Fibroblast of mammary gland (primary cell): ENCODE measurements around the gene FCHSD2.

Experiments used
- DNase-seq: peaks from one replicate; pipeline ENCODE4 v3.0.0-alpha.2; 2010; ENCODE audit warnings: low read depth
- H3K4me3 ChIP-seq: 2 replicates; pipeline ENCODE4 v1.5.1; 2011; ENCODE audit warnings: low read depth, mild to moderate bottlenecking, low read length, moderate library complexity; ENCODE audit not compliant: control insufficient read depth
- CTCF ChIP-seq: conservative IDR thresholded peaks from 2 replicates; pipeline ENCODE4 v1.5.1; 2011; ENCODE audit warnings: low read depth, low read length, inconsistent platforms; ENCODE audit not compliant: control insufficient read depth, insufficient read depth

Gene FCHSD2

GRCh38 chr11:73018856-73019255, 123.3 kb downstream of the FCHSD2 start:
- no peak for DNase-seq
- no peak overlapping the region for H3K4me3 ChIP-seq
- no peak for TF ChIP-seq CTCF

DNA sequence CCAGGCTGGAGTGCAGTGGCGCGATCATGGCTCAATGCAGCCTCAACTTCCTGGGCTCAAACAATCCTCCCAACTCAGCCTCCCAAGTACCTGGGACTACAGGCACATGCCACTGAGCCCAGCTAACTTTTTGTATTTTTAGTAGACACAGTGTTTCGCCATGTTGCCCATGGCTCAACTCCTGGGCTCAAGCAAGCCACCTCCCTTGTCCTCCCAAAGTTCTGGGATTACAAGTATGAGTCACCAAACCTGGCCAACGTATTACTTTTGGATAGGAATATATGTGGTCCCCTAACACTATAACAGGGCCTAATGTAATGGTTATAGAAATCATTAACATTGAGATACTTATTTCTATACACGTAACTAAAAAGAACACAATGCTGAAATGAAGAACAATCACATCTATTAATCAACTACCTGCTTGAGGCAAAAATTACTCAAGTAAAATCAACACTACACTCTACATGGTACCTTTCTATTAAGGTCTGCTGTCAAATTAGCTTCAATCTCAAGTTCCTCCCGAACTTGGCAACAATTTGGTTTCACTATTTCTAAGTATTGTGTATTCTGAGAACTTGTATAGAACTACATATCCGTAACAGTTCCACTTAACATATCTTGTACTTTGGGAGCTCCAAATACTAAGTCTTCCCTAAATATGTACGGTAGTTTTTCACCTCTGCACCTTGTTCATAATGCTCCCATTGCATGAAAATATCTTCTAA, 124.9 kb downstream of the FCHSD2 start:
- DNase-seq: no peak
- no peak overlapping the region for H3K4me3 ChIP-seq
- TF ChIP-seq CTCF: no peak

- no peak overlapping the region for H3K4me3 ChIP-seq
- DNase-seq: no peak
- TF ChIP-seq CTCF: no peak
Measured at GRCh38 chr11:73013021-73013420, 129.1 kb downstream of the FCHSD2 start.

- no peak overlapping the region for H3K4me3 ChIP-seq
- DNase-seq: peak; percentile 29
- TF ChIP-seq CTCF: no peak
Measured at GRCh38 chr11:73012121-73012863, 129.8 kb downstream of the FCHSD2 start.

DNA sequence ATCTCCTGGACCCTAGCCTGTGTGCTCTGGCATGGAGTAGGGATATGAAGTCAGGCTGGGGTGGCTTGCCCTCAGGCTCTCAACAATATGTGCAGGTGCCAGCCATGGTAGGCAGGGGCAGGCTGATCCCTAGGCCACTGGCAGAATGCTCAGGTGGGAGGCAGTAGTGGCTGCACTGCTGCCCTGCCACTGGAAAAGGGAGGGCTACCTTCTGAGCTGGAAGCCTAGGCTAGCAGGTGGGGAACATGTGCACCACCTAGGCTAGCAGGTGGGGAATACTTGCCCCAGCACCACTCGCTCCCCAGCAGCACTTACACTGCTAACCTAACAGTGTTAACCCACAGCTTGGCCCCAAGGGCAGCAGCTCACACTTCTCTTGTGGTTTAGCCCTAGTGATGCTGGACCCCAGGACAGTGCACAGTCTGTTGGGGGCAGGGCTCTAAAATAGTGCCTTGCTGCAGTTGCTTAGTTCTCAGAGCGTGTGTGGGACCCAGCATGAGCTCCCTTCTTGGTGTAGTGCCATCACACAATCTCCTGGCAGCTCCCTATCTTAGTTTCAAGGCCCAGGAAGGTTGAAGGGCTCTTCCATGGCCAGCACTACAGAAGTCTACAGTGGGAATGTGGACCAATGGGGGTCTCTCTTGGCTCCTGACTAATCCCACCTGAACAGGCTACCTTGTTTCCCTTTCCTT, 130.8 kb downstream of the FCHSD2 start:
- no peak for DNase-seq
- TF ChIP-seq CTCF: no peak
- no peak overlapping the region for H3K4me3 ChIP-seq

DNA sequence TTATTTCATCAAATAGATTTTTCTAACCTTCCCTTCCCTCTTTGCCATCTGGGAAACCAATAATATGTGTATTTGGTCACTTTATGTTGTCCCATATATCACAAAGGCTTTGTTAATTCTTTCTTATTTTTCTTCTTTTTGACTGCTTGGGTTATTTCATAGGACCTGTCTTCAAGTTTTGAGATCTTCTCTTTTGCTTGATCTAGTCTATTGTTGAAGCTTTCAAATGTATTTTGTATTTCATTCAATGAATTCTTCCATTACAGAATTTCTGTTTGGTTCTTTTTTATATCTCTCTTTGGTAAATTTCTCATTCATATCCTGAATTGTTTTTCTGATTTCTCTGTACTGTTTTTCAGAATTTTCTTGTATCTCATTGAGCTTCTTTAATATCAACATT, 132.1 kb downstream of the FCHSD2 start:
- TF ChIP-seq CTCF: no peak
- H3K4me3 ChIP-seq: no peak overlapping the region
- no peak for DNase-seq
